Activated CD4-positive, alpha-beta T cell treated with anti-CD3 and anti-CD28 coated beads, Interleukin-2, amount 50 U/mL, for 48 hours (primary cell): ENCODE data around the gene SKP2.
"Not testable (repeated sequence)": the region's sequence is repeated elsewhere in the genome, so short reads cannot be mapped to it uniquely, and the experiment has no call there.

Experiments used
- DNase-seq, 2 experiments: peaks; one replicate each; pipeline ENCODE4 v3.0.0-alpha.2; 2020

The SKP2 gene

GRCh38 chr5:36158144-36158543 is 6.2 kb downstream of the SKP2 start:
- DNase-seq: no peak

- DNase-seq: no peak
Observed at GRCh38 chr5:36160617-36161016, 8.7 kb downstream of the SKP2 start.

- no peak for DNase-seq
Observed at GRCh38 chr5:36161361-36161760, 9.4 kb downstream of the SKP2 start.

GRCh38 chr5:36162810-36163486 is 11.0 kb downstream of the SKP2 start:
- DNase-seq: no peak

GRCh38 chr5:36164461-36164860 is 12.6 kb downstream of the SKP2 start:
- DNase-seq: no peak

- DNase-seq: no peak
Observed at GRCh38 chr5:36168737-36169136, 16.8 kb downstream of the SKP2 start.

GRCh38 chr5:36170832-36171424 is 19.0 kb downstream of the SKP2 start:
- no peak for DNase-seq

GRCh38 chr5:36172599-36172998 is 20.7 kb downstream of the SKP2 start:
- no peak for DNase-seq

GRCh38 chr5:36173426-36173825 is 21.5 kb downstream of the SKP2 start:
- no peak for DNase-seq

GRCh38 chr5:36174119-36174518 is 22.2 kb downstream of the SKP2 start:
- no peak for DNase-seq

GRCh38 chr5:36175043-36175442 is 23.1 kb downstream of the SKP2 start:
- no peak for DNase-seq

GRCh38 chr5:36177154-36177553 is 25.2 kb downstream of the SKP2 start:
- no peak for DNase-seq

- no peak for DNase-seq
Observed at GRCh38 chr5:36177715-36178523, 26.0 kb downstream of the SKP2 start.

- DNase-seq: no peak
Observed at GRCh38 chr5:36178524-36178890, 26.6 kb downstream of the SKP2 start.

GRCh38 chr5:36179950-36180349 is 28.0 kb downstream of the SKP2 start:
- no peak for DNase-seq

- no peak for DNase-seq
Observed at GRCh38 chr5:36180556-36181350, 28.8 kb downstream of the SKP2 start.

- DNase-seq: no peak
Observed at GRCh38 chr5:36181774-36182173, 29.9 kb downstream of the SKP2 start.

GRCh38 chr5:36184408-36184807 is 32.5 kb downstream of the SKP2 start:
- not testable (repeated sequence) for DNase-seq

GRCh38 chr5:36193746-36194145 is 41.8 kb downstream of the SKP2 start:
- DNase-seq: no peak

- DNase-seq: no peak
Observed at GRCh38 chr5:36198281-36198680, 46.4 kb downstream of the SKP2 start.

GRCh38 chr5:36198783-36199182 is 46.9 kb downstream of the SKP2 start:
- not testable (repeated sequence) for DNase-seq

GRCh38 chr5:36199620-36200019 is 47.7 kb downstream of the SKP2 start:
- no peak for DNase-seq

- DNase-seq: no peak
Observed at GRCh38 chr5:36200513-36200912, 48.6 kb downstream of the SKP2 start.
